ENCODE measurements around the gene HNRNPA3.

GRCh38 chr2:177253704-177254103 is 41.1 kb downstream of the HNRNPA3 start:
- TF ChIP-seq, protein P1, sequence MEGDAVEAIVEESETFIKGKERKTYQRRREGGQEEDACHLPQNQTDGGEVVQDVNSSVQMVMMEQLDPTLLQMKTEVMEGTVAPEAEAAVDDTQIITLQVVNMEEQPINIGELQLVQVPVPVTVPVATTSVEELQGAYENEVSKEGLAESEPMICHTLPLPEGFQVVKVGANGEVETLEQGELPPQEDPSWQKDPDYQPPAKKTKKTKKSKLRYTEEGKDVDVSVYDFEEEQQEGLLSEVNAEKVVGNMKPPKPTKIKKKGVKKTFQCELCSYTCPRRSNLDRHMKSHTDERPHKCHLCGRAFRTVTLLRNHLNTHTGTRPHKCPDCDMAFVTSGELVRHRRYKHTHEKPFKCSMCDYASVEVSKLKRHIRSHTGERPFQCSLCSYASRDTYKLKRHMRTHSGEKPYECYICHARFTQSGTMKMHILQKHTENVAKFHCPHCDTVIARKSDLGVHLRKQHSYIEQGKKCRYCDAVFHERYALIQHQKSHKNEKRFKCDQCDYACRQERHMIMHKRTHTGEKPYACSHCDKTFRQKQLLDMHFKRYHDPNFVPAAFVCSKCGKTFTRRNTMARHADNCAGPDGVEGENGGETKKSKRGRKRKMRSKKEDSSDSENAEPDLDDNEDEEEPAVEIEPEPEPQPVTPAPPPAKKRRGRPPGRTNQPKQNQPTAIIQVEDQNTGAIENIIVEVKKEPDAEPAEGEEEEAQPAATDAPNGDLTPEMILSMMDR (conservative IDR thresholded peaks at IDR 0.05; ENCODE audit: low read length): no peak
- TF ChIP-seq EZH2phosphoT487 (IDR thresholded peaks at IDR 0.05; ENCODE audit: borderline replicate concordance): no peak
